SK-N-MC (cell line): ENCODE data around the gene ACLY.

Source experiments
- EZH2 ChIP-seq: fragments of 200-600 bp; sonication (generic); IDR thresholded peaks from one replicate; pipeline ENCODE4 v1.6.1; 2017; ENCODE audit warnings: antibody characterized with exemption
- FOXP2 ChIP-seq: optimal IDR thresholded peaks from 2 replicates; pipeline ENCODE3; 2011; ENCODE audit warnings: mild to moderate bottlenecking, moderate library complexity; ENCODE audit not compliant: insufficient read depth; ENCODE audit errors: extremely low read length, control extremely low read depth
- POLR2AphosphoS5 ChIP-seq: IDR thresholded peaks from 2 replicates; pipeline ENCODE4 v1.6.1; 2012; ENCODE audit warnings: mild to moderate bottlenecking, low read depth, low read length, borderline replicate concordance

GRCh38 chr17:41822216-41823140 is 96.3 kb downstream of the ACLY start:
- TF ChIP-seq EZH2 = no peak
- peak; percentile 14; the same call in 1 of the 2 replicates for TF ChIP-seq POLR2AphosphoS5
- TF ChIP-seq FOXP2 = no peak
